ENCODE measurements around the gene VRK1.

Gene VRK1

DNA sequence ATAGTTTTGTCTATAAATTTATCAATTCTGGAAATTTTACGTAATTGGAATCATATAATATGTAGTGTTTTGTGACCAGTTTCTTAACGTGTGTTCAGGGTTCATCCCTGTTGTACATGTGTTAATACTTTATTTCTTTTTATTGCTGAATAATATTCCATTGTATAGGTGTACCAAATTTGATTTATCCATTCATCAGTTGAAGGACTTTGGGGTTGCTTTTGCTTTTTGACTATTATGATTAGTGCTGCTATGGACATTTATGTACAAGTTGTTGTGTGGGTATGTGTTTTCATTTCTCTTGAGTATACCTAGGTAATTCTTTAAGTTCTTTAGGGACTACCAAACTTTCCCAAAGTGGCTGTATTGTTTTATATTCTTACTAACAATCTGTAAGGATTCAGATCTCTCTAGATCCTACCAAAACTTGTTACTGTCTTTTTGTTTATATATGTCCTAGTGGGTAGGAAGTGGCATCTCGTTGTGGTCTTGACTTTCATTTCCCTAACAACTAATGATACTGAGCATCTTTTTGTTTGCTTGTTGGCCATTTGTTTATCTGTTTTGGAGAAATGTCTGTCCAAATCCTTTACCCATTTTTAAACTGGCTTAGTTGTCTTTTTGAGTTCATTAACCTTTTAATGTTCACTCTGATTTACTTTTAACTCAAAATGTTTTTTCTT lies 14.9 kb downstream of the VRK1 start:
- TF ChIP-seq, protein P1, sequence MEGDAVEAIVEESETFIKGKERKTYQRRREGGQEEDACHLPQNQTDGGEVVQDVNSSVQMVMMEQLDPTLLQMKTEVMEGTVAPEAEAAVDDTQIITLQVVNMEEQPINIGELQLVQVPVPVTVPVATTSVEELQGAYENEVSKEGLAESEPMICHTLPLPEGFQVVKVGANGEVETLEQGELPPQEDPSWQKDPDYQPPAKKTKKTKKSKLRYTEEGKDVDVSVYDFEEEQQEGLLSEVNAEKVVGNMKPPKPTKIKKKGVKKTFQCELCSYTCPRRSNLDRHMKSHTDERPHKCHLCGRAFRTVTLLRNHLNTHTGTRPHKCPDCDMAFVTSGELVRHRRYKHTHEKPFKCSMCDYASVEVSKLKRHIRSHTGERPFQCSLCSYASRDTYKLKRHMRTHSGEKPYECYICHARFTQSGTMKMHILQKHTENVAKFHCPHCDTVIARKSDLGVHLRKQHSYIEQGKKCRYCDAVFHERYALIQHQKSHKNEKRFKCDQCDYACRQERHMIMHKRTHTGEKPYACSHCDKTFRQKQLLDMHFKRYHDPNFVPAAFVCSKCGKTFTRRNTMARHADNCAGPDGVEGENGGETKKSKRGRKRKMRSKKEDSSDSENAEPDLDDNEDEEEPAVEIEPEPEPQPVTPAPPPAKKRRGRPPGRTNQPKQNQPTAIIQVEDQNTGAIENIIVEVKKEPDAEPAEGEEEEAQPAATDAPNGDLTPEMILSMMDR (IDR thresholded peaks at IDR 0.05): no peak
- no peaks in the 10 kb centered on the region for H3K9me3 ChIP-seq (ENCODE audit: control insufficient read depth, low read length)
- no peak overlapping the region for H3K4me3 ChIP-seq (ENCODE audit: low read depth, low read length)
- peaks cover 13% of the 10 kb centered on the region for H3K79me2 ChIP-seq
- no peak overlapping the region for H2AFZ ChIP-seq
- no peak overlapping the region for H3K4me2 ChIP-seq (ENCODE audit: low read length)
- no peak overlapping the region for H3K27ac ChIP-seq
- H3K27me3 ChIP-seq (ENCODE audit: control insufficient read depth, insufficient read depth, low read length): no peaks in the 10 kb centered on the region
- H3K36me3 ChIP-seq (ENCODE audit: control insufficient read depth, insufficient read depth, low read length): no peaks in the 10 kb centered on the region
- no peak overlapping the region for H3K9ac ChIP-seq
- no peaks in the 10 kb centered on the region for H3K4me1 ChIP-seq

DNA sequence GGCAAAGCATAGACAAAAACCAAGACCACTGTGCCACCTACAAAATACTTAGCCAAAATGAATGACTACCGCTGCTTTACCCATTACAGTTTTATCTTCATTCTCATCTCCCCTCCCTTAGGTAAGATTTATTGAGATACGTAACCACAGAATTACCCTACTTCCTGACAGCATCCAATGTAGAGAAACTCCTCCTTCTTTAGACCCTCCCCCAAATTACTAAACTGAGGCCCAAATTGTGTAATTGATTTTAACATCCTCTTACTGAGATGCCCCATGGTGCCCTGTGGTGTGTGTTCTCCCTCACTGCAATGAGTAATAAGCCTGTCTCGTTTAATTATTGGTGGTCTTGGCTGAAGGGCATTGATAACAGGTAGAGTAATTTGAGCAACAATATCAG lies 19.1 kb downstream of the VRK1 start:
- Histone ChIP-seq H3K9ac (no peak overlapping the region), H3K27me3 (ENCODE audit: control insufficient read depth, insufficient read depth, low read length) (no peaks in the 10 kb centered on the region), H3K4me1 (no peaks in the 10 kb centered on the region), H3K4me2 (ENCODE audit: low read length) (no peak overlapping the region), H3K36me3 (ENCODE audit: control insufficient read depth, insufficient read depth, low read length) (no peaks in the 10 kb centered on the region), H3K9me3 (ENCODE audit: control insufficient read depth, low read length) (no peaks in the 10 kb centered on the region), H2AFZ (no peak overlapping the region), H3K4me3 (ENCODE audit: low read depth, low read length) (no peak overlapping the region), H3K79me2 (peaks cover 6% of the 10 kb centered on the region), H3K27ac (no peak overlapping the region)
- TF ChIP-seq, protein P1 (IDR thresholded peaks at IDR 0.05): no peak

DNA sequence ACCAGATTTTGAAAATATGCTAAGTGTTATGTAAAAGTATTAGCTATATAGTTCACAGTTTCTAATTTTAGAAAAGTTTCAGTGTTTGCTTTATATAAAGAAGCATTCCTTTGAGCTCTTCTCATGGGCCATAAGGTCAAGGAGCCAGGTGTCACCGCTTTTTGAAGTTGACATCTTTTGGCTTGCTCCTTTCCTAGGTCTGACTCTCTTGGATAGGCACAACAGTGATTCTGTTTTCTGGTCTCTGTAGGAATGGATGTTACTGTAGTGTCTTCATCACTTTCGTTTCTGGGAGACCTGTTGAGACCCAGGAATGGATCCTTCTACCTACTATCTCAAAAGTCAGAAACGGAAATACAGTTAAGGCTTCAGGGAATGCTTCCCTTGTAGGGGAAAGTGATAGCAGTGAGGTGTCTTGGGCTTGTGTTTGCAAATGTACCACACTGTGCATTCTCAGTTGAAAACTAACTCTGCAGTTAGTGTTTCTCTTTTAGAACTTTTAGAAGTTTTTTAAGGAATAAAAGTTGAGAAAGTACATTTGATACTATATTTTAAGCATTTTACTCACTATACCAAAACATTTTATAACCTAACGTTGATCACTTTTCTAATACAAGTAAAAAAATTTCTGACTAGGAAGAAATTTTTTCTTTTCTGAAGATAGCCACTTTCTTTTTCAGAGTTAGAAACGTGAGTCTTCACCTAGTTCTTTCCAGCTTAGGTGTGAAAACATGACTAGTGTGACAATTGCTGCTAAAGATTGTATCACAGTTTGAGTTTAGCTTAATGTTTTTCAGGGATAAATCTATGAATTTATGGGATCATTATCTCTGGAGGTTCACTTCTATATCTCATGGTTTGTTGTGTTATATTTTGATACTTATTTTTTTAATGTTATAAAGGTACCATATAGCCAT lies 20.8 kb downstream of the VRK1 start:
- H3K4me1 ChIP-seq: no peaks in the 10 kb centered on the region
- peaks cover 8% of the 10 kb centered on the region for H3K79me2 ChIP-seq
- TF ChIP-seq, protein P1 (IDR thresholded peaks at IDR 0.05): no peak
- H3K4me2 ChIP-seq (ENCODE audit: low read length): no peak overlapping the region
- H3K27me3 ChIP-seq (ENCODE audit: control insufficient read depth, insufficient read depth, low read length): no peaks in the 10 kb centered on the region
- no peak overlapping the region for H3K4me3 ChIP-seq (ENCODE audit: low read depth, low read length)
- no peak overlapping the region for H3K27ac ChIP-seq
- H3K36me3 ChIP-seq (ENCODE audit: control insufficient read depth, insufficient read depth, low read length): no peaks in the 10 kb centered on the region
- H3K9ac ChIP-seq: no peak overlapping the region
- H2AFZ ChIP-seq: no peak overlapping the region
- no peaks in the 10 kb centered on the region for H3K9me3 ChIP-seq (ENCODE audit: control insufficient read depth, low read length)

DNA sequence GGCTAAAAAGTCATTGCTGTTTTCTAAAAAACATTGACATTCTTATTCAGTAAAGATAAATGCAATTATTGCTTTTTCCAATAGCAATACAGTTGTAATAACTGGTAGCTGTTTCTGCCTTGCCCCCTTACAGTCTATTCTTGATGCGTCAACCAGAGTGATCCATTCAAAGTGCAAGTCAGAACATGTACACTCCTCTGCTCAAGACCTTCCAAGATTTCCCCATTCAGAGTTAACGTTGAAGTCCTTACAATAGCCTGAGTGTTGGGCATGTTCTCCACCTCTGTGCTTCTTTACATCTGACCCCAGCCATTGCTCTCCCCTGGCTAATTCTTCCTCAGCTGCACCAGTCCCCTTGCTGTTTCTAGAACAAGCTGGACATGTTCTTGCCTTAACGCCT lies 24.3 kb downstream of the VRK1 start:
- Histone ChIP-seq H3K27me3 (ENCODE audit: control insufficient read depth, insufficient read depth, low read length) (no peaks in the 10 kb centered on the region), H3K9ac (no peak overlapping the region), H3K79me2 (peaks cover 8% of the 10 kb centered on the region), H3K4me3 (ENCODE audit: low read depth, low read length) (no peak overlapping the region), H2AFZ (no peak overlapping the region), H3K4me2 (ENCODE audit: low read length) (no peak overlapping the region), H3K9me3 (ENCODE audit: control insufficient read depth, low read length) (no peaks in the 10 kb centered on the region), H3K27ac (no peak overlapping the region), H3K4me1 (no peaks in the 10 kb centered on the region), H3K36me3 (ENCODE audit: control insufficient read depth, insufficient read depth, low read length) (no peaks in the 10 kb centered on the region)
- TF ChIP-seq, protein P1 (IDR thresholded peaks at IDR 0.05): no peak

Data from parathyroid adenoma (tissue), 2 donors.